HFFc6 (cell line): ENCODE results near the gene RANGAP1. TPM values are rescaled to one million over a fixed set of nuclear protein-coding genes. Genes with fewer than 3 reads are reported as not detected.
"Not testable (repeated sequence)": the region's sequence is repeated elsewhere in the genome, so short reads cannot be mapped to it uniquely, and the experiment has no call there.

ENCODE experiments used
- DNase-seq: peaks from one replicate; pipeline ENCODE4 v3.0.0-alpha.2; 2018
- H3K27ac Mint-ChIP-seq: 2 replicates; pipeline ENCODE4 v1.8.0; 2020; ENCODE audit warnings: mild to moderate bottlenecking, mixed read lengths
- H3K27me3 Mint-ChIP-seq: 2 replicates; pipeline ENCODE4 v1.8.0; 2021; ENCODE audit warnings: mild to moderate bottlenecking, moderate library complexity, mixed read lengths; ENCODE audit not compliant: insufficient read depth
- H3K36me3 Mint-ChIP-seq: 2 replicates; pipeline ENCODE4 v1.8.0; 2021; ENCODE audit warnings: low read depth, mixed read lengths
- H3K4me1 Mint-ChIP-seq: 2 replicates; pipeline ENCODE4 v1.8.0; 2020; ENCODE audit warnings: low read depth, mixed read lengths
- H3K4me3 Mint-ChIP-seq: 2 replicates; pipeline ENCODE4 v1.8.0; 2020; ENCODE audit warnings: mild to moderate bottlenecking, moderate library complexity, mixed read lengths
- H3K9me3 Mint-ChIP-seq: 2 replicates; pipeline ENCODE4 v1.8.0; 2020; ENCODE audit warnings: mild to moderate bottlenecking, mixed read lengths
- total RNA-seq, 6 experiments: library from RNA; stranded (reverse); fragmentation: NEBNext Ultra II Directional; extraction: Animal tissue kit (Norgen Biotek cat#: 25700); gene quantifications; 2 replicates in 1 of 6; 3 replicates in 5 of 6; pipeline ENCODE4 v1.2.3, GENCODE V29; 2021
- TF ChIP-seq, protein P1 (sequence below): fragments of 200-600 bp; sonication (generic); IDR thresholded peaks from 2 replicates; pipeline ENCODE4 v1.5.0; 2021; ENCODE audit warnings: antibody characterized with exemption, mild to moderate bottlenecking

The RANGAP1 gene
- total RNA-seq, 6 experiments from 2014 or later: 215 to 249 (median 227) TPM

- H3K27me3 Mint-ChIP-seq: peaks cover 3% of the 10 kb centered on the region; the same call in 1 of the 2 replicates
- no peaks in the 10 kb centered on the region for H3K9me3 Mint-ChIP-seq
- no peak overlapping the region; the same call in 1 of the 2 replicates for H3K4me3 Mint-ChIP-seq
- H3K4me1 Mint-ChIP-seq: peaks cover 15% of the 10 kb centered on the region
- H3K36me3 Mint-ChIP-seq: peaks cover 29% of the 10 kb centered on the region
- TF ChIP-seq, protein P1, sequence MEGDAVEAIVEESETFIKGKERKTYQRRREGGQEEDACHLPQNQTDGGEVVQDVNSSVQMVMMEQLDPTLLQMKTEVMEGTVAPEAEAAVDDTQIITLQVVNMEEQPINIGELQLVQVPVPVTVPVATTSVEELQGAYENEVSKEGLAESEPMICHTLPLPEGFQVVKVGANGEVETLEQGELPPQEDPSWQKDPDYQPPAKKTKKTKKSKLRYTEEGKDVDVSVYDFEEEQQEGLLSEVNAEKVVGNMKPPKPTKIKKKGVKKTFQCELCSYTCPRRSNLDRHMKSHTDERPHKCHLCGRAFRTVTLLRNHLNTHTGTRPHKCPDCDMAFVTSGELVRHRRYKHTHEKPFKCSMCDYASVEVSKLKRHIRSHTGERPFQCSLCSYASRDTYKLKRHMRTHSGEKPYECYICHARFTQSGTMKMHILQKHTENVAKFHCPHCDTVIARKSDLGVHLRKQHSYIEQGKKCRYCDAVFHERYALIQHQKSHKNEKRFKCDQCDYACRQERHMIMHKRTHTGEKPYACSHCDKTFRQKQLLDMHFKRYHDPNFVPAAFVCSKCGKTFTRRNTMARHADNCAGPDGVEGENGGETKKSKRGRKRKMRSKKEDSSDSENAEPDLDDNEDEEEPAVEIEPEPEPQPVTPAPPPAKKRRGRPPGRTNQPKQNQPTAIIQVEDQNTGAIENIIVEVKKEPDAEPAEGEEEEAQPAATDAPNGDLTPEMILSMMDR: no peak
- DNase-seq: no peak
- H3K27ac Mint-ChIP-seq: no peak overlapping the region; the same call in 1 of the 2 replicates
These were observed 23.7 kb downstream of the RANGAP1 start for GRCh38 chr22:41262250-41262765.

DNA sequence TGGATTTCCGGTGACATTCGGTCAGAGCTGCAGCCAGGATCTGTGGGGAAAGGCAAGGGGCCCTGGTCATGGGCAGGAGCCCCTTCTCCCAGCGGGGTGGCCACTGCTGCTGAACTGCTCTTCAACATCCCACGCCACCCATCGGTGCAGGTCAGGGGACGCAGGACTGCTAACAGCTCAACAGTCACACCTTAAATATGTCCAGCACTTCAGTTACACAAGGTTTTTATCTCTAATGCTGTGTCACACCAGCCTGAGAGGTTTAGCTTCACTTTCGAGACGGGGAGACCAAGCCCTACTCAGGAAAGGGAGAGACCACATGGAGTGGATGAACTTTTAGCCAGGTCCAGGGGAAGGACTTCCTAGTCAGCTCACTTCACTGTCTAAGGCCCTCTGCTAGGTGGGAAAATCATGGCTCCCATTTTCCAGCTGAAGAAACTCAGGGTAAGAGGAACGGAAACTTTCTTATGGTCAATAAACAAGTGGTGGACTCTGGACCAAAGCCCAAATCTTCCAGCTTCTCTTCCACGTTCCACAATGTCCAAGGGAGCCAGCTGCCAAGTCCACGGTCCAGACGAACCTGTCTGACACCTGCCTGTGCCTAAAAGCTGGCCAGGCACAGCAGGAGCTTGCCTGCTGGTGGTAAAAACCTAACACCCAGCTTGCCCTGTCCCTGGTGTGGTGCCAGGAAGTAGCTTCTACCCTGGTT, 24.3 kb downstream of the RANGAP1 start:
- H3K4me3 Mint-ChIP-seq: no peak overlapping the region; the same call in 1 of the 2 replicates
- H3K27ac Mint-ChIP-seq: no peak overlapping the region; the same call in none of the 2 replicates

GRCh38 chr22:41260871-41261270, 25.1 kb downstream of the RANGAP1 start:
- no peak for DNase-seq
- no peaks in the 10 kb centered on the region for H3K9me3 Mint-ChIP-seq
- peaks cover 23% of the 10 kb centered on the region for H3K4me1 Mint-ChIP-seq
- H3K4me3 Mint-ChIP-seq: no peak overlapping the region
- peak overlapping the region; percentile 29; the same call in 1 of the 2 replicates for H3K27ac Mint-ChIP-seq
- TF ChIP-seq, protein P1: no peak
- H3K27me3 Mint-ChIP-seq: peaks cover 3% of the 10 kb centered on the region; the same call in 1 of the 2 replicates
- peaks cover 34% of the 10 kb centered on the region for H3K36me3 Mint-ChIP-seq

More for the DNA sequence above, 24.3 kb downstream of the RANGAP1 start:
- peaks cover 21% of the 10 kb centered on the region for H3K4me1 Mint-ChIP-seq
- TF ChIP-seq, protein P1: no peak
- no peaks in the 10 kb centered on the region for H3K9me3 Mint-ChIP-seq
- H3K27me3 Mint-ChIP-seq: peaks cover 3% of the 10 kb centered on the region; the same call in 1 of the 2 replicates
- no peak for DNase-seq
- H3K36me3 Mint-ChIP-seq: peaks cover 35% of the 10 kb centered on the region

- peaks cover 16% of the 10 kb centered on the region for H3K4me1 Mint-ChIP-seq
- H3K9me3 Mint-ChIP-seq, DNase-seq, H3K27ac Mint-ChIP-seq, H3K4me3 Mint-ChIP-seq, H3K27me3 Mint-ChIP-seq: not testable (repeated sequence)
- H3K36me3 Mint-ChIP-seq: peaks cover 28% of the 10 kb centered on the region
These were observed 26.2 kb downstream of the RANGAP1 start for GRCh38 chr22:41259756-41260155.

DNA sequence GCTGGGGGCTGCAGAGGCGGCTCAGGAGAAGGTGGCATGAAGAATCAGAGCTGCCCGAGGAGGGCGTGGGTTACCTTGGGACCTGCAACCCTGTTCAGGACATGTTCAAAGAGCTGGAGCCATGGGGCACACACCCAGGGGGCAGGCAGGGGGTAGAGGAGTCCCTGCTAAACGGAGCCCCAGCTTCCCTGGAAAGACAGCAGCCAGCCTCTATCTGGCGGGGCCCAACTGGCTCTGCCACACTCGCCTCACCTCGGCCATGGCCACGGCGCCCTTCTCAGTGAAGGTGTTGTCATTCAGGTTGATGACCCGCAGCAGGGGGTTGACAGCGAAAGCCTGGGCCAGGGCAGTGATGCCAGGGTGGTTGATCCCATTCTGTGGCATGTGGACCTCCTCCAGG, 28.3 kb downstream of the RANGAP1 start:
- Mint-ChIP-seq H3K4me3 (no peak overlapping the region), H3K9me3 (no peaks in the 10 kb centered on the region), H3K36me3 (peaks cover 25% of the 10 kb centered on the region), H3K27ac (0 out of 2 replicates have a peak overlapping the region, but pooled peaks have one; percentile 5), H3K27me3 (peaks cover 9% of the 10 kb centered on the region), H3K4me1 (peaks cover 15% of the 10 kb centered on the region)
- TF ChIP-seq, protein P1: no peak
- no peak for DNase-seq
